Measurements from ENCODE around the gene CDV3. TPM values are rescaled to one million over a fixed set of nuclear protein-coding genes. Genes with fewer than 3 reads are reported as not detected.

CDV3 gene
- total RNA-seq, 1 experiment from 2014 or later, result 173 TPM

- Mint-ChIP-seq H3K9me3 (no peaks in the 10 kb centered on the region), H3K36me3 (ENCODE audit: insufficient read depth in 1 of 3, low read depth in 3 of 3) (peaks cover 0 to 1% (median 0%) of the 10 kb centered on the region in 3 experiments; a peak in 1 of 7 replicates), H3K4me1 (peaks cover 3 to 4% of the 10 kb centered on the region in 2 experiments), H3K4me3 (no peak overlapping the region), H3K27ac (no peak overlapping the region; a peak in 1 of 7 replicates), H3K27me3 (ENCODE audit: low read depth) (no peaks in the 10 kb centered on the region; the same call in 1 of the 2 replicates)
- H2BK12ac ChIP-seq (ENCODE audit: insufficient read length, low read depth, low read length), result no peak overlapping the region
- H3K4me1 ChIP-seq (ENCODE audit: insufficient read depth, low read length), result no peaks in the 10 kb centered on the region
- H3K56ac ChIP-seq (ENCODE audit: insufficient read length, low read depth, low read length), result no peak overlapping the region
- no CpG with 5 or more reads among the region's 5 CpGs for WGBS (ENCODE audit: extremely low coverage, insufficient read length, low lambda C conversion rate)
- H3K23me2 ChIP-seq (ENCODE audit: insufficient read length, low read depth, low read length, poor library complexity, severe bottlenecking), result no peaks in the 10 kb centered on the region
- H3K79me1 ChIP-seq (ENCODE audit: insufficient read depth, low read depth, low read length, poor library complexity, severe bottlenecking), result no peaks in the 10 kb centered on the region
- H3K27me3 ChIP-seq (ENCODE audit: insufficient read depth, low read length), result no peaks in the 10 kb centered on the region
- H3K27ac ChIP-seq (ENCODE audit: insufficient read length, low read depth, low read length), result no peak overlapping the region
- no peak overlapping the region for H2BK15ac ChIP-seq (ENCODE audit: low read depth, low read length)
- H3K9me3 ChIP-seq (ENCODE audit: control insufficient read depth, low read depth, low read length), result no peaks in the 10 kb centered on the region
- H2BK120ac ChIP-seq (ENCODE audit: low read depth, low read length, poor library complexity, severe bottlenecking), result no peak overlapping the region
- no peak for DNase-seq
- H3K14ac ChIP-seq (ENCODE audit: insufficient read depth, low read length), result no peak overlapping the region
- H3K9ac ChIP-seq (ENCODE audit: extremely low read depth, insufficient read length, low read length), result no peak overlapping the region
- H3K4ac ChIP-seq (ENCODE audit: low read depth, low read length), result no peak overlapping the region
- no peak overlapping the region for H4K5ac ChIP-seq (ENCODE audit: insufficient read length, low read depth, low read length)
- no peak overlapping the region for H4K8ac ChIP-seq (replicated peaks; ENCODE audit: insufficient read length, low read depth, low read length)
- H2AK5ac ChIP-seq (ENCODE audit: insufficient read length, low read length), result no peak overlapping the region
- no peaks in the 10 kb centered on the region for H3K79me2 ChIP-seq (ENCODE audit: insufficient read depth, low read length)
- no peak overlapping the region for H2BK20ac ChIP-seq (ENCODE audit: low read depth, low read length, poor library complexity, severe bottlenecking)
- no peak overlapping the region for H4K91ac ChIP-seq (ENCODE audit: insufficient read length, low read depth, low read length)
- H3K4me2 ChIP-seq (ENCODE audit: insufficient read depth, insufficient read length, low read length), result no peak overlapping the region
- H4K20me1 ChIP-seq (ENCODE audit: control insufficient read depth, insufficient read depth, insufficient read length), result no peaks in the 10 kb centered on the region
- no peak overlapping the region for H2AFZ ChIP-seq (ENCODE audit: low read length)
- no peak overlapping the region for H3K23ac ChIP-seq (ENCODE audit: insufficient read length, low read depth, low read length)
- no peak overlapping the region for H3T11ph ChIP-seq (ENCODE audit: low read length)
- TF ChIP-seq CTCF (conservative IDR thresholded peaks at IDR 0.05), result no peak
- H3K18ac ChIP-seq (ENCODE audit: insufficient read length, low read depth, low read length), result no peak overlapping the region
- H2BK5ac ChIP-seq (ENCODE audit: insufficient read length, low read length), result no peak overlapping the region
Measured at GRCh38 chr3:133563186-133563591, 10.3 kb upstream of the CDV3 start.

Data from H9 (cell line).